Measurements from ENCODE around the gene ATF6B.

Gene ATF6B

DNA sequence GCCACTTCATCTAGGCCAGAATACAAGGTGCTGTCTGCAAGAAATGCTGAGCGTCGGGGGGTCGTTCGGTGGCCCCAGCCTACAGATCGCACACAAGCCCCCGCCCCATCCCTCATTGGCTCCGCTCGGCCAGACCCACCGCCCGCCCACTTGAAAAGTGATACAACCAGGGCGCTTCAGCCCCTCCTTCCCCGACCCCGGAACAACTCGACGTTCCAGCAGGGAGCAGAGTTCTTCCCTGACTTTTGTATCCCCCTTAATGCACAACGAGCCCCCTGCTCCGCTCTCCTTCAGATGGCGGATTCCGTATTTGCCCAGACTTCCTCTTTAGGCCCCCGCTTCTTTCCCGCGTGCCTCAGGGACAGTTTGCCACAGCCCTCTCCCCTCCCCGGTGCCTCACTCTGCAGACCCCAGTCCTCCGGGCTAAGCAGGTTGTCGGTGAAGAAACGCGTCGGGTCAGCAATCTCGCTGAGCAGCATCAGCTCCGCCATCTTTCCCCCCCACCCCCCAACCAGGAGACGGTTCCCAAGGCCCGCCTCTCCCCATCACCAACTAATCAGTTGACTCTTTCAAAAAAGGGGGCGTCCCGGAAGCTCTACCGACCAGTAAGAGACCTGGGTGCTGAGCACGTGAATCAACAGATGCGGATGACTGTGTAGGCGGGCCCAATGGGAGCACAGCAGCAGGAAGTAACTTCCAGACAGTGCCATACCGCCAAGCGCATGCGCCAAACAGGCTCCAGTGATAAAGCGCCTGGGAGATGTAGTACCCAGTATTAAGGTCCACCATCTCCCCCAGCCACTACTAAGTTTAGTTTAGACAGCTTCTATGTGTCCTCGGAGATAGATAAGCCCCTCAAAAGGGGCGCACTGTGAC, at the start of gene ATF6B:
TSS of gene ATF6B (minus strand) at position 530 of the 876 bp plus-strand sequence. CDS start at position 491, 39 bp downstream.
- peak; percentile 99 for DNase-seq

DNA sequence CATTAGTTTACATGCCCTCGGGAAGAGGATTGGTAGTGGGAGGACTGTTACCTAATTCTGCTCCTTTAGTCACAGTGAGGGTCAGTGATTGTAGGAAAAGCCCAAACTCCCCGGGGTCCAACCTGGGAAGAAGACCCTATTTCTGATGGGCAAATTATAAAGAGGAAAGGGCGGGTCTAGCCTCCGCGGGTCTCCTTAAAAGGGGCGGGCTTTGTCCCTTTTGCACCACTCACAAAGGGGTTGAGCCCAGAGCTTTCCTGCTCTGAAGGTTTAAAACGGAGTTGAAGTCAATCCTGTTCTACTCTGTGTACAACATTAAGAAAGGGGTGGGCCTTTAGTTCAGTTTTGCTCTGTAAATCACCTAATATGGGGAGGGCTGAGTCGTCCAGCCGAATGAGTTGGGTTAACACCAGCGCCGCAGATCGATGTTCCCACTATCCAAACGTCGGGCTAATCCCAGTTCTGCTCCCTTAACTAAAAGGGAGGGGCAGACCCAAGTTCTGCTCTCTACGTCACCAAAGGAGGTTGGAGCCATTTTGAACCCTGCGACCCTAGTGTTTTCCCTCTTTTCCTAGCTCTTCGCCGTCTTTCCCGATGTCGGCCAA, 49.2 kb upstream of the ATF6B start:
- DNase-seq = peak; percentile 61

DNA sequence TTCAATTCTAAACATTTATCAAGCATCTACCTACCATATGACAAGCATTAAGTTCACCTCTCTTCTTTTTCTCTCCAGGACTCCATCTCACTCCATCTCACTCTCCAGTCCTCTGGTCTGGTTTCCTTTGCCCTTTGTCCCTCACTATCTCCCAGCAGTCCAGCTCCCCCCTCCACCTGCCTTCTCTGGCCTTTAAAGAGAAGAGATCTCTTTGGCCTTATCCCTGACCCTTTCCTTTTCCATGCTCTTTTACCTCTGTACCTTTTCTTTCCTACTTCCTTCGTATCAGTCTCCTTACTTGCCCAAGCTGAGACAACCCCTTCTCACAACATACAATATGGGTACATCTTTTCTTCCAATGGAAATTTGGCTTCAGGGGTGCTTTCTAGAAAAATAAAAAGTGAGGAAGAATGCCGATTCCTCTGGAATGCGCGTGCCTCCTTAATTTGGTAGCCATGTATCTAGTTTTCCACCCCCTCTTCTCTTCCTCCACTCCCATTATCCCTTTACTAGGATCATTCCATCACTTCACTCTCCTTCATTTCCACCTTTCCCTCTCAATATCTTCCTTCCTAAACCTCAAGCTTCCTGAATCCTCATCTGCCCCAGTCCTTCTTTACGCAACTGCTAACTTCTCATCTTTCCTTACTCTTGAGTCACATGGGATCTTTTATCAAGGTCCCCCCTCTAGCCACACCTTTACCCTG, 48.6 kb upstream of the ATF6B start:
- no peak for DNase-seq

DNA sequence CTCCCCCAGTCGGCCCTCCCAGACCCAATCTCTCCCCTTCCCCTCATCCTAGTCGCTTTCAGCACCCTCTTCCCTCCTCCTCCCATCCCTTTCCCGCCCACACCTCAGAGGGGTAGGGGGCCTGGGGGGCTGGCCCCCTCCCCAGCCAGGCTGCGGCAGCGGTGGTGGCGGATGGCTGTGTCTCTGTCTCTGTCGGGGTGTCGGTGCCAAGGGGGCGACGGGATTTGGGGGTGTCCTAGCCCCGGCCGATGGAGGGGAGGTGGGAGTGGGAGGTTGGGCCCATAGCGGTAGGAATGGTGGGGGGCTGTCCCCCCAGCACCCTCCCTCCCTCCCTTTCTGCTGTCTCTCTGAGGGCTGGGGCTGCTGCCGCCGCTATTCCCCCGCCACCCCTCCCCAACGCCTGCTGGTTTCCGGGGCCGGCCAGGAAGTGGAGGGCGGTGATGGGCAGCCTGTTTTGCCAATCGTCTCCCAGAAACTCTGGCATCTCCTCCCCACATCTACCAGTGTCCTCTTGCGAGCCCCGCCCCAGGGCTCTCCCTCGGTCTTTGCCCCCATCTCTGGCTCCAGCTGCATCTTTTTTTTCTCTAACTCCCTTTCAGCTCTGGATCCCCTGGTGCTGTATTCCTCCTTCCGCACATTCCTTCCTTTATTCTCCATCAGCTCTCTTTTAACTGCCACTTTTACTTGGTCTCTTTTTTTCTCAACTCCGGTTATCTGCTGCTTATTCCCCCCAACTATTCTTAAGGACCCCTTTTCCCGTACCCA, 47.8 kb upstream of the ATF6B start, which contains the start of gene AGPAT1:
TSS of gene AGPAT1 (minus strand) at position 374 of the 765 bp plus-strand sequence. CDS start 4,588 bp downstream, outside the sequence.
- DNase-seq = peak; percentile 98

DNA sequence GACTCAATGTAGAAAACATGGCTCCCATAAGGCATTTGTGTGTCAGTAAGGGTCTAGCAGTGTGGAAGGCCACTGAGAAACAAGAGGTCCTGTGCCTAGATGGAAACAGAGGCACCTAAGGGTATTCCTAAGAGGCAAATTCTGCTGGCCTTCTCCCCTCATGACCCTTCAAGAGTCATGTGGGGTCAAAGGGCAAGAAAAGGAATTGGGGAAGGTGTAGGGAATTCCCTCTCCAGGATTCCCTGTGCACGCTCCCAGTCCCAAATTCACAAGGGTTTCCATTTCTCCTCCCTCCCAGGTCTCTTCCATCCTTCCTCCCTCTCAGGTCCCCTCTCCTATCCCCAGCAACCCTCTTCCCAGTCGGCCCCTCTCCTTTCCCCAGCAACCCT, 47.3 kb upstream of the ATF6B start:
- DNase-seq = no peak

DNA sequence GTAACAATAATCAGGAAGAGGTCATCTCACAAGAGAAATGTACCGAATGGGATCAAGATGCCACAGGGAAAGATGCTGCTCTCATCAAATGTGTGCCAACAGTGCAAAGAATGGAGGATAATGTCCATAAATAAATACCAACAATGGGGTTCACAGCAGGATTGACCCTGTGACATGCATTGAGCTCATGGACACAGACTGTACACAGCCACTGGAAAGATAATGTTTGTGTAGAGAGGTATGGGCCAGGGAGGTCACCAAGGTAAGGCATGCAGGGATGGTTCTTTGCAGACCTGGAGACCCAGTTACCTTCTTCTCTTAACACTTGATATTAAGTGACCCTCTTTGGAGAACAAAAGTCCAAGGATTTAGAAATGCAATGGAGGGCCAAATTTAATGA, 46.4 kb upstream of the ATF6B start:
- no peak for DNase-seq

DNA sequence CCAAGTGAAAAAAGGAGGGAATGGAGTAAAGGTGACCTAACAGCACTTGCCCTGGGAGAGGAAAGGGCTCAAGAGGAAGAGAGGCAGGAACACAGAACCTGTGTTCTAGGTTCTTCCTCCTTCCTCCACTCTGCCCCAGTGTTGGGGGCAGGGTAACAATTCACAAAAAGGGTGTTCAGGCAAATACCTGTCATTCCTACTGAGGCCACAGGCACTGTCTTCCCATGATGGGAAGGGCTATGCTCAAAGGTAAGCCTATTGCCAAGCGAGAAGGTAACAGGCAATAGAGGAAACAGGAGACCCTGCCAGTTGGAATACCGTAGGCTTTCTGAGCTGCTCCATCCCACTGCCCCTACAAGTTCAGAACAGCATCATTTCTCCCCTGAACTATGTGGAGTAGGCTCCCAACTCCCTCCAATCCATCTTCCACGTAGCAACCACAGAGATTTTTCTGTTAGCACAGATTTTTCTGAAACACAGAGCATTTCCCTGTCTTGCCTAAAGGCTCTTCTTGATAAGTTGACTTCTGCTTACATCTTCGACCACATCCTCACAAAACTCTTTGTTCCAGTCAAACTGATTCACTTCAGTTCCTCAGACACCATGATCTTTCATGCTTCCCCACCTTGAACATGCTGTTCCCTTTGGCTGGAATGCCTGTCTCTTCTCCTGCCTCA, 45.1 kb upstream of the ATF6B start:
- no peak for DNase-seq

DNA sequence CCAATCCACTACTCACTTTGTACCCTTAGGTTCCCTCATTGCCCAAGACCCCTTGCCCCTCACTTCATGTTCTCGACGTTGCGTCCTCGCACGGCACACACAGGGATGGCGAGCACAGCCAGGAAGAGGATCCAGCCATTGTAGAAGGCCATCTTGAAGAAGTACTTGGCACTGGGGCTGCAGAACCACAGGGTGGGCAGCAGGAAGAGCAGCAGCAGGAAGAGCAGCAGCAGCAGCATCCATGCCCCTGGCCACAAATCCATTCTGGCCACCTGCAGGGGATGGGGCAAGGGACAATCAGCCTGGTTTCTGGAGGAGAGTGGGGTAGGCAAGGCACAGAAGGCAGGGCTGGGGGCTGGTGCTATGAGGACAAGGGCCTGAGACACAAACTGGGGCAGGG, 43.2 kb upstream of the ATF6B start:
- no peak for DNase-seq

DNA sequence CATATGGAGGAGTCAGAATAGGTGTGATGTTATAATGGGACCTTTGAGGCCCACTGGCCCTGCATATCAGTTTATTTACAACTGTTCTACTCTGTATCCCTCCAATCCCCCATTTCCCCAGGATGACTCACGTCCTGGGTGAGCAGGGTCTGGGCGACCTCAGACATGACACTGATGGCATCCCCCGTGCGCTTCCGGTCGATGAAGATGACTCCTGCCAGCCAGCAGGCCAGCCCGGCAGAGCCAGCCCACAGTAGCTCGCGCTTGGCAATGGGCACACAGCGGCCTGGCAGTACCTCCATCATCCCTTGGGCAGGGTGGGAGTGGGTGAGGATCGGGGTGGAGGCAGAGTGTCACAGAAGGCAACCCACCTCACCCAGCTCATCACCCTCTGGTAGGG, 42.2 kb upstream of the ATF6B start:
- DNase-seq = no peak

DNA sequence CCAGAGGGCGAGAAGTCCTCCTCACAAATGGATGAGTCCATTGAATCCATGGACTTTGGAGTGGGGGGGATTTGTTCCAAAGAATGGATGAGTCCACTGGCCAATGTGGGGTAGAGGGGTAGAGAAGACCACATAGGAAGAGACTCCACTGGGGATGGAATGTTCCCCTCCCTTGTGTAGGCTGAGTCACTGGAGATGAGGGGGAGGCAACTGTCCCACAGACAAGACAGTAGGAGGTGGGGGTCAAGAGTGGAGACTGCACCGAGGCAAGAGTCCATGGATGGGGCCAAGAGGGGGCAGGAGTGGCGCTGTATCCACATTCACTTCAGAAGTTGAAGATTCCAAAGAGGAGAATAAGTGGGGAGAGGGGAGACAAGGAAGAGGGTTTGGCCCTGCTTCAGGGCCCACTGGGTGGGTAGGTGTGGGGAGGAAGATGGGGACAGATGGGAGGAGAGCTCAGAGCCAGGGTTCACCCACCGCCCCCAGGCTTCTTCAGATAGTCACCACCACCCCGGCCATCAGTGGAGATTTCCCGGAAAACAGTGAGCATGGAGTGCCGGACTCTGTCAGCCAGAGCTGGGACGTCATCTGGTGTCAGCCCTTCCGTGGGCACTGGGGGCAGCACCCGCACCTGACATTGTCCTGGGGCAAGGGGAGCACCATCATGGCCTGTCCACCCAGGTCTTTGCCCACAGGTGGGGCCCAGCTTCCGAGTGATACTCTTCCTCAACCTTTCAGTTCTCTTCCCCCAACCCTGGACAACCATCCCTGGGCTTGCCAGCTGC, 41.0 kb upstream of the ATF6B start:
- no peak for DNase-seq

DNA sequence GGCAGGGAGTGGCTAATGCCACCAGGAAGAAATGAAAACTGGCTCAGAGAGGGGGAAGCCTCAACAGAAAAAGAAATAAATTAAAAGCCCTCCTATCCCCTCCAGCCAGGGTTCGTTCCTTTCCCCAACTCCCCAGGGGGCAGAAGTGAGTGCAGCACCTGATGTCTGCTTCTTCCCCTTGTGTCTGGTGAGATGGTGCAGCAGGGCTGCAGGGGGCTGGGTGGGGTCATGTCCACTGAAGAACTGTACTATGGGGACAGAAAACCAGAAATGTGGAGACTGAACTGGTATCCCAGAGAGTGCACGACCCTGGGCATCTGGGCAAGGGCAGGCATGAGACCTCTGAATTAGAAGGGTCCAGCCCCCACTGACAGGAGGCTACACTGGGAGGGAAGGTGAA, 40.3 kb upstream of the ATF6B start:
- no peak for DNase-seq

DNA sequence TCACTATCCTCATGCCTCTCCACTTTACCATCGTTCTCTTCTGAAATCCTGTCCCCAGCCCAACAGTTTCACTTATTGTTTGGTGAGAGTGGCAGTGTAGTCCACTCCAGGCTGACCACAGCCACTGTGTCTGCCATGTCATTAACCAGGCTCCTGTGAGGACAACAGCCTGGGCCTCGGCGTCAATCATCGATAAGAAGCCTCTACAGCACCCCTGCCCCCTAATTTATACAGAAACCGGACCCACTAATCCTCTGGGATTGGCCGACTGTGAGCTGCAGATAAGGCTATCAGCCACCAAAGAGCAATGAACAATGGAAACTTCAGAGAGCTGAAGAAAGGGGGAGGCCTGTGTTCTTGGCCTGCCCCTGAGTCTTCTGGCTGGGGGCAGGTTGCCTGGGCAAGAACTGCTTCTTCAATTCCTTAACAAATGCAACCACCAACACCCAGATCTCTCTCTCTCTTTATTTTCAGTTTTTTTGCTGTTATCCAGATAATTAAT, 39.8 kb upstream of the ATF6B start:
- no peak for DNase-seq

DNA sequence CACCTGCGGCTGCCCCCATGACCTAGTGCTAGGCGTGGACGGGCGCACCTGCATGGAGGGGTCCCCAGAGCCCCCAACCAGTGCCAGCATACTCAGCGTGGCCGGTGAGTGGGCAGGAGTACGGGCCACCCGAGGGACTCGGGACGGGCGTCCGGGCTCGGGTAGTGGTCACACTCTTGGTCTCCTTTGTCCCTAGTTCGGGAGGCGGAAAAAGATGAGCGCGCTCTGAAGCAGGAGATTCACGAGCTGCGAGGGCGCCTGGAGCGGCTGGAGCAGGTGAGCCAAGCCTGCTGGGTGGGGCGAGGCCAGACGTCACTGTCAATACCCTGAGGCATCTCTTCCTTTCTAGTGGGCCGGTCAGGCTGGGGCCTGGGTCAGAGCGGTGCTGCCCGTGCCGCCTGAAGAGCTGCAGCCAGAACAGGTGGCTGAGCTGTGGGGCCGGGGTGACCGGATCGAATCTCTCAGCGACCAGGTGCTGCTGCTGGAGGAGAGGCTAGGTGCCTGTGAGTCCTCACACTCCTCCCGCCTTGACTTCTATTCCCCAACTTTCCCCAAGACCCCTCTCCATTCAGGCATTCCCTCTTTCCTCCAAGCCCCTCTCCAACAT, 39.2 kb upstream of the ATF6B start:
- no peak for DNase-seq

DNA sequence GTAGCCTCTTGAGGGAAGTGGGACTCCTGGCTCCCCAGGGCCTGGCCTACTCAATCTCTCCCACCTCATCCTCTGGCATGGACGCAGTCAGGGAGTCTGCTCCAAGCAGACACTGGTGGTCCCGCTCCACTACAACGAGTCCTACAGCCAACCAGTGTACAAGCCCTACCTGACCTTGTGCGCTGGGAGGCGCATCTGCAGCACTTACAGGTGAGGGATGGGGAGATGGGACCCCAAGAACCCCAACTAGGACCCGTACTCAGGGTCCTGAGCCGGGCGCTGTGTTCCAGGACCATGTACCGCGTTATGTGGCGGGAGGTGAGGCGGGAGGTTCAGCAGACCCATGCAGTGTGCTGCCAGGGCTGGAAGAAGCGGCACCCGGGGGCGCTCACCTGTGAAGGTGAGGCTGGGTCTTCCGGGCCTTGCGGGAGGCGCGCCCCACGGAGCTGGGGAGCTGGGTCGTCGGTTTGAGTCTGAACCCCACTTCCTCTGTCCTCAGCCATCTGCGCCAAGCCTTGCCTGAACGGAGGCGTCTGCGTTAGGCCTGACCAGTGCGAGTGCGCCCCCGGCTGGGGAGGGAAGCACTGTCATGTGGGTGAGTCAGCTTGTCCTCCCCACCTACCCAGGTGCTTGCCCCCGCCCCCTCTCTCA, 38.5 kb upstream of the ATF6B start:
- DNase-seq = no peak

DNA sequence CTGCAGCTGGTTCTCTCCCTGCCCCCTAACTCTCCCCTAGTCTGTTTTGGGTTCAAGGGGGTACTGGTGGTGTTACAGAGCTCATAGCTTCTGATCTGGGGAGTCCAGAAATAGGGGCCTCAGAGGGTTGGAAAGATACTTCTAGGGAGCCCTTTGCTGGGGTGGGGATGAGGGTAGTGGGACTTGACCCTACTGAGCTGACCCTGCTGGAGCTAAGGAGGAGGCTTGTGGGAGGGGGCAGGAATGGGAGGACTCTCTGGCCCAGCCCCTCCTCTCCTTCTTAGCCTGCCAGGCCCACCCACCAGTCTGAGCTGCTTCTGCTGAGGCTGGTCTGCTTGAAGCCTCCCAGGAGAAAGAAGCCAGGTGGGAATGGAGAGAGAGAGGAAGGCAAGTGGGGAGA, 36.2 kb upstream of the ATF6B start, which contains the start of gene EGFL8:
TSS of gene EGFL8 (plus strand) at position 301 of the 400 bp plus-strand sequence. CDS start 1,571 bp downstream, outside the sequence.
- DNase-seq = no peak

DNA sequence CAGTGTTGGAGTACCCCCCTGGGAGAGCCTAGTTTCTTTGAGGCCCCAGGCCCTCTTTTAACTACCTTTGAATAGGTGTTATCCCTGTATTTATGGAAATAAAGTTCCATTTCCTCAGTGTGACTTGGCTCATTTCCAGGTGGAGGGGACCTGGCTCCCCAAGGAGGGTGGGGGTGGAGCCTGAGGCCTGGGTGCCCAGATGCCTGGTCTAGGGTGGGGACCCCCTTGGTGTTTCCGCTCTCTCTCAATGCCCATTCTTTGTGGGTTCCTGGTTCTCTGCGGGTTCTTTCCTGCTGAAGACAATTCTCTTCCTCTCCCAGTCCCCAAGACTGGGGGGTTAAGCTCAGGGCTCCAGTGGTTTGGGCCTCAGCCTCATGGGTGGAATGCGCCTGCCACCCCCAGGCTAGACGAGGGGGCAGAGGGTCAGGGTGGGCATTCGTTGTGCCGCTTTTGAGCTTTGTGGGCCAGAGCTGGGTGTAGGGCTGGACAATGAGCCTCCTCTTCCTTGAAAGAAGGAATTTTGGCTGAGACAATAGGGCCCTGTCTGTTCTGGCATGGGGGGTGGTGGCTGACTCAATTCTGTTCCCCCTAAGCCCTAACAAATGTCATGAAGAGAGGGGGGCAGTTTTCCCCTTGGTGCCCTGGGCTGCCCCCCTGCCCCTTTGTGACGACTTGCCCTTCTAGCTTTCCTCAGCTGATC, 35.7 kb upstream of the ATF6B start:
- DNase-seq = no peak

DNA sequence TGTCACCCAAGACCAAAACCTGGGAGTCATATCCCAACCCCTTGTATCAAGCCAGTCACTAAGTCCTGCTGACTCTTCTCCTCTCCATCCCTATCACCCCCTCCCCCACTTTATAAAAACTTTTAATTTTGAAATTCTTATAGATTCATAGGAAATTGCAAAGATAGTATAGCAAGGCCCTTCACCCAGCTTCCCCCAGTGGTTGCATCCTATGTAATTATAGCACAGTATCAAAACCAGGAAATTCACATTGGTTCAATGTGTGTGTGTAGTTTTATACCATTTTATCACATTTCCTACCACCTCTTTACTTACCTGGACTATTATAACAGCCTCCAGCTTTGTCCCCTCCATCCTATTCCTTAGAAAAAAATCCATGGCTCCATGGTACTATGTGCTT, 30.0 kb upstream of the ATF6B start:
- no peak for DNase-seq

DNA sequence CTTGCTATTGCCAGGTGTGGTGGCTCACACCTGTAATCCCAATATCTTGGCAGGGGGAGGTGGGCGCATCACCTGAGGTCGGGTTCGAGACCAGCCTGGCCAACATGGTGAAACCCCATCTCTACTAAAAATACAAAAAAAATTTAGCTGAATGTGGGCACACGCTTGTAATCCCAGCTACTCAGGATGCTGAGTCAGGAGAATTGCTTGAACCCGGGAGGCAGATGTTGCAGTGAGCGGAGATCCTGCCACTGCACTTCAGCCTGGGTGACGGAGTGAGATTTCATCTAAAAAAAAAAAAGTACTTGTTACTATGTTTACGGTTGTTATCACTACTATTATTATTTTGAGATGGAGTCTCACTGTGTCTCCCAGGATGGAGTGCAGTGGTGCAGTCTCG, 28.8 kb upstream of the ATF6B start:
- DNase-seq = no peak

DNA sequence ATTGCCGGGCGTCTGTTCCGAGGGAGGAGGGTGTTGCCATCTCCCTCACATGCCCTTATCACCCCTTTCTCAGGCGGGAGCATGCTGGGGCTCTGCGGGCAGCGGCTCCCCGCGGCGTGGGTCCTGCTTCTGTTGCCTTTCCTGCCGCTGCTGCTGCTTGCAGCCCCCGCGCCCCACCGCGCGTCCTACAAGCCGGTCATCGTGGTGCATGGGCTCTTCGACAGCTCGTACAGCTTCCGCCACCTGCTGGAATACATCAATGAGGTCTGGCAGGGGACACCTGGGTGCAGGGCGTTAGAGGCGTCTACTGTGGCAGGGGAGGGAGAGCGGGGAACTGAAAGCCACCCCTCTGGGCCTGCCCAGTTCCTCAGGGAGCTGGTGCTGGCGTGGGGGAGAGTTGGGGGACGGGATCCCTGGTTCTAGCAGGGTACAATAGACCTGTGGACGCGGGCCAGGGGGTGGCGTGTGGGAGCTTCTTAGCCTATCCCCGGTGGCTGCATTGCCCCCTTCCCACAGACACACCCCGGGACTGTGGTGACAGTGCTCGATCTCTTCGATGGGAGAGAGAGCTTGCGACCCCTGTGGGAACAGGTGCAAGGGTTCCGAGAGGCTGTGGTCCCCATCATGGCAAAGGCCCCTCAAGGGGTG, 26.6 kb upstream of the ATF6B start:
- DNase-seq = peak; percentile 66
